NCI-H510A (cell line): Measurements from ENCODE around the gene FNDC7.
"Not testable (repeated sequence)": the region's sequence is repeated elsewhere in the genome, so short reads cannot be mapped to it uniquely, and the experiment has no call there.

ENCODE experiments used
- DNase-seq: peaks from one replicate; lab custom pipeline; 2025; lab: John Stamatoyannopoulos, UW

Gene FNDC7

DNA sequence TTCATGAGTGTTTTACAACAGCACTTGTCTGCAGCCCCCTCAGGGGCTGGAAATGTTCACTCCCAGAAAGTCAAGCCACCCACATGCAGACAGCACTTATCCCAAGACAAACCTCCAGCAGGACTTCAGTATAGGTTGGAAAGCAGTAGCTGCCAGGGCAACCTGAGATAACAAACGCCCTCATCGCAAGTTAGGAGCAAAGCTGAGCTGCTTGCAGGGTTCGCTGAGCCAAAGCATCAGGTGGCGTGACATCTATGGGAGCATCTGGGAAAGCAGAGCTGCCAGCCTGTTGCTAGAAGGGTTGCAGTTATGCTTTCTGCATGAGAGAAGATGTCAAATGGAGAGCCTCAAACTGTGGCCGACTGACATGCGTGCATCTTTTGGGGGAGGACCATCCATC lies 29.5 kb downstream of the FNDC7 start:
- DNase-seq, result no peak

GRCh38 chr1:108745980-108746381 lies 33.3 kb downstream of the FNDC7 start:
- DNase-seq, result no peak

GRCh38 chr1:108746382-108747170 lies 33.9 kb downstream of the FNDC7 start, which contains the start of gene STXBP3:
Gene STXBP3, plus strand, starts transcription at chr1:108746674. Its CDS starts 64 bp downstream, at chr1:108746738.
- DNase-seq, result peak; percentile 91

- DNase-seq, result peak; percentile 55
Observed at GRCh38 chr1:108747171-108747850, 34.6 kb downstream of the FNDC7 start.

- no peak for DNase-seq
Observed at GRCh38 chr1:108747898-108748297, 35.2 kb downstream of the FNDC7 start.

DNA sequence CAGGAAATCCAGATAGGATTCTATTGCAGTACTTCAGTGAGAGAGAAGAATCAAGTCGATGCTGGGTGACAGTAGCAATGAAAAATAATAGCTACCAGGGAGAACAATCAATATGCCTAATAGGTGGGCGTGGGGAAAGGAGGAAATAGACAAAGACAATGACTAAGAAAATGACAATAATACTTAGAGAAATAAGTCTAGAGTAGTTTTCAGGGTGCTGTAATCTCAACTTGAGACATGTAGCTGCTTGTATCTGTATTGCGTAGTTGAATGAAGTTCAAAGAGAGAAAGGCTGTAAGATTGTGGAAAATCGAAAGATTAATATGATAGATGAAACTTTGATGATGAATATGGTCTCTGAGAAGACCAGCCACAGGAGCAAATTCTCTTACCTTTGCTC lies 36.4 kb downstream of the FNDC7 start:
- DNase-seq, result no peak

GRCh38 chr1:108750476-108751181 lies 37.9 kb downstream of the FNDC7 start:
- no peak for DNase-seq

DNA sequence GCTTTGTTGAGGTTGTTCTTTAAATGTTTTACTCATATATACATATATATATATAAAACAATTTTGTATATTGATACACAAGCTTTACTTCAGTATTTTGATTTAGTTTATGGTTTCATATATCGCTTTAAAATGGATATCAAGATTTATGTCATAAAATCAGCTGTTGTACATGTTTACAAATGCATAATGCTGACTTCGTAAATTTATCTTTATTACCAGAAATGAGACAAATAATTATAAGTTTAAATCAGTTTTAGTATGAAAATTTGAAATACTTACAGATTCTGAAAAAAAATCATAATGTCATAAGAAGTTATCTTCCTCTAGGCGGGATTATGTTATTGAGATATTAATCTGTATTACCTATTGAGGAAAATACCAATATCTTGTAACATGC lies 40.7 kb downstream of the FNDC7 start:
- no peak for DNase-seq

GRCh38 chr1:108758796-108759195 lies 46.1 kb downstream of the FNDC7 start:
- no peak for DNase-seq

DNA sequence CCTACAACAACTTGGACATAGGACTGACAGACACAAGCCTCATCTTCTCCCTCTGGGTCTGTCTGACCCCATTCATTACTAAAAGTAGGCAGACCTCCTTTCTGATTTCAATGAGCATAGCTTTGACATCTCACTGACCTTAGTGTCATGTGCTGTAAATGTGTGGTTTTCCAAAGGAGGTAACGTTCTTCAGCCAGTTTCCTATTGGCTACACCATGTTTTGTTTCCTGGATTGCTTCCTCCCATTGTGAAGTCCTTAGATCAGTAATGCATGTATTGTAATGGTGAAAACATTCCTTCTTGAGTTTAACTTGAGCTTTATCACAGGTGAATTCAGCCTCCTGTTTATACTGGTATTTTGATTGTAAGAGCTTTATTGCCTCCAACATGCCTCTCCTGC lies 54.4 kb downstream of the FNDC7 start:
- DNase-seq, result no peak

DNA sequence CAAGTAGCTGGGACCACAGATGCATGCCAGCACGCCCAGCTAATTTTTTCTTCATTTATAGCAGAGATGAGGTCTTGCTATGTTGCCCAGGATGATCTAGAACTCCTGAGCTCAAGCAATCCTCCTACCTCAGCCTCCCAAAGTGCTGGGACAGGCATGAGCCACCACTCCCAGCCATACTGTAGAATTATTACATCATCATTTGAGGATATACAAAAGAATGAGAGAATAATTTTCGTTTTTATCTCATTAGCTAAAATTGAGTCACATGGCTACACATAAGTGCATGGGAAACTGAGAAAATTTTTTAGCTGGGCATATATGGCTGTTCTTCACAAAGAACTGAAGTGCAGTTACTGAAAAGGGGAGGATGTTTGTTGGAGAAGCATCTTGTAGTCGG lies 55.0 kb downstream of the FNDC7 start:
- DNase-seq, result no peak

DNA sequence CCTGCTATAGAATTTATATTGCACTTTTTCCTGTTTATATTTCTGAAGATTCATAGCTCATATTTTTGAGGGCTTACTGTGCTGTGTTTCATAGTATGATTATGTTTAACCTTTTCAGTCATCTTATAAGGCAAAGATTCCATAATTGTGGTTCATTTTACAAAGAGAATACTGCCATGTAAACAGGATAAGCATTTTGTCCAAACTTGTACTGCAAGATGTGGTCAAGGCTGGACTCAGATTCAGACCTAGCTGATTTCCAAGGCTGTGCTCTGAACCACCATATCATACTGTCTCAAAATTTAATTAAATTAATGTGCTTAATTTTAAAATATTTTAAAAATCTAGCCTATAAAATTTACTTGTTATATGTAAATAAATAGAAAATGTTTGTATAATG lies 65.1 kb downstream of the FNDC7 start:
- DNase-seq, result no peak

DNA sequence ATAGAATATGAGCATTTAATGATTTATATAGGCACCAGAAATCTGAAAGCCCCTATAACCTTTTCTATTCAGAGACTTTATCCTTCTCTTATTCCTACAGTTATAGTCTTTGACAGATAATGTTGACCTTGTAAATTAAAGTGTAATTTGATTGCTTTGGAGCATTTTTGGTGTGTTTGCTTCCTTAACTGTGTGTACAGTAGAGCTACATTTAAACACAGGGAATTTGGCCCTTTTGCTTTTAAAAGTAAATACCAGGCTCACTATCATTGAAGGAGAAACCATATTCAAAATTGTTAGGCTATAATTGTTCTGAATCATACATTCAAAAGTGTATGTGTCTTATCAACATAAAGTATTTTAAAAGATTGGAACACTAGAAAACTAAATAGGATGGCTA lies 66.7 kb downstream of the FNDC7 start:
- DNase-seq, result no peak

- no peak for DNase-seq
Observed at GRCh38 chr1:108780937-108781574, 68.3 kb downstream of the FNDC7 start.

DNA sequence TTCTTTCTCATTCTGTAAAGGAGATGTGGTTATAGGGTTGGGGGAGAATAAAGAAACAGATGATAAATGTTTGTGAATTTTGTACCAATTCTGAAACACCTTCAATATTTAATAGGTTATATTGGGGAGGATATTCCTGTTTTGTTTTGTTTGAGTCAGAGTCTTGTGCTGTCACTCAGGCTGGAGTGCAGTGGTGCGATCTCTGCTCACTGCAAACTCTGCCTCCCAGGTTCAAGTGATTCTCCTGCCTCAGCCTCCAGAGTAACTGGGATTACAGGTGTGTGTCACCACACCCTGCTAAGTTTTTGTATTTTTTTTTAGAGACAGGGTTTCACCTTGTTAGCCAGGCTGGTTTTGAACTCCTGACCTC lies 68.9 kb downstream of the FNDC7 start:
- not testable (repeated sequence) for DNase-seq

GRCh38 chr1:108785264-108785663 lies 72.6 kb downstream of the FNDC7 start:
- no peak for DNase-seq

DNA sequence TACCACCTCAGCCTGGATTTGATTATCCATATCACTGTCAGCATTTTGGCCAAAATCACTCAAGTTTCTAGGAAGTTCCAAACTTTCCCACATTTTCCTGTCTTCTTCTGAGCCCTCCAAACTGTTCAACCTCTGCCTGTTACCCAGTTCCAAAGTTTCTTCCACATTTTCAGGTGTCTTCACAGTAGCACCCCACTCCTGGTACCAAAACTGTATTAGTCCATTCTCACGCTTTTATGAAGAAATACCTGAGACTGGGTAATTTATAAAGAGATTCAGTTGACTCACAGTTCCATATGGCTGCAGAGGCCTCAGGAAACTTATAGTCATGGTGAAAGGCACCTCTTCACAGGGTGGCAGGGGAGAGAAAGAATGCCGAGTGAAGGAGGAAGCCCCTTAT lies 73.2 kb downstream of the FNDC7 start:
- no peak for DNase-seq

DNA sequence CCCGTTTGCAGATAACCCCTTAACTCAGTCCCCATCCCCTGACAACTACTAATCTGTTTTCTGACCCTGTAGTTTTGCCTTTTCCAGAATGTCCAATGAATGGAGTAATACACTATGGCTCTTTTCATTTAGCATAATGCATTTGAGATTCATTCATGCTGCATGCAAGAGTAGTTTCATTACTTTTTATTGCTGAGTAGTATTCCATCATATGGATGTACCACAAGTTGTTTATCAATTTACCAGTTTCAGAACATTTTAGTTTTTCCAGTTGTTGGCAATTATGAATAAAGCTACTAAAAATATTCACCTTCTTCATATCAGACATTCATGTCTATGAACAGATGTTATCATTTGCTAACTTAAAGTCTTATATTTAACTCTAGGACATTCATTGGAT lies 79.1 kb downstream of the FNDC7 start:
- DNase-seq, result no peak
